RWPE2 (cell line): Measurements from ENCODE around the gene USF2.

Experiments
- ATAC-seq: fragments of 200-7000 bp; cut with Tn5 transposase; 3 replicates; pipeline ENCODE4 v1.9.1; 2021; ENCODE audit warnings: low read depth
- DNase-seq: peaks from one replicate; pipeline ENCODE4 v3.0.0-alpha.2; 2020; ENCODE audit warnings: low spot score
- H3K27ac ChIP-seq: fragments of 450-650 bp; 2 replicates; pipeline ENCODE4 v1.5.1; 2017; ENCODE audit warnings: mild to moderate bottlenecking; ENCODE audit not compliant: poor library complexity, severe bottlenecking
- H3K27me3 ChIP-seq: fragments of 250-450 bp; sonication (Bioruptor Pico); 2 replicates; pipeline ENCODE4 v1.5.1; 2021; ENCODE audit warnings: mild to moderate bottlenecking, moderate library complexity; ENCODE audit not compliant: insufficient read depth, poor library complexity, severe bottlenecking
- H3K36me3 ChIP-seq: fragments of 250-450 bp; sonication (Bioruptor Pico); 2 replicates; pipeline ENCODE4 v1.5.1; 2020; ENCODE audit warnings: low read depth, mild to moderate bottlenecking, moderate library complexity
- H3K4me1 ChIP-seq: fragments of 250-450 bp; sonication (Bioruptor Pico); 2 replicates; pipeline ENCODE4 v1.5.1; 2021; ENCODE audit warnings: mild to moderate bottlenecking, moderate library complexity; ENCODE audit not compliant: insufficient read depth, poor library complexity, severe bottlenecking
- H3K4me3 ChIP-seq: fragments of 250-450 bp; sonication (Bioruptor Pico); 2 replicates; pipeline ENCODE4 v1.5.1; 2021; ENCODE audit warnings: mild to moderate bottlenecking, moderate library complexity; ENCODE audit not compliant: severe bottlenecking
- H3K9me3 ChIP-seq: fragments of 250-450 bp; sonication (Bioruptor Pico); 2 replicates; pipeline ENCODE4 v1.5.1; 2021; ENCODE audit warnings: mild to moderate bottlenecking, moderate library complexity; ENCODE audit not compliant: severe bottlenecking
- CTCF ChIP-seq: fragments of 450-650 bp; IDR thresholded peaks from one replicate; pipeline ENCODE4 v1.5.1; 2017; ENCODE audit warnings: mild to moderate bottlenecking, moderate library complexity; ENCODE audit not compliant: poor library complexity, severe bottlenecking

The USF2 gene

GRCh38 chr19:35274323-35274722 is 5.6 kb downstream of the USF2 start:
- no peak for TF ChIP-seq CTCF
- Histone ChIP-seq H3K4me3 (no peak overlapping the region), H3K27ac (no peak overlapping the region), H3K27me3 (no peaks in the 10 kb centered on the region), H3K4me1 (no peaks in the 10 kb centered on the region), H3K9me3 (no peaks in the 10 kb centered on the region), H3K36me3 (peaks cover 34% of the 10 kb centered on the region)
- ATAC-seq, result no peak
- no peak for DNase-seq

- no peak for ATAC-seq
- peaks cover under 1% of the 10 kb centered on the region for H3K27me3 ChIP-seq
- H3K9me3 ChIP-seq, result no peaks in the 10 kb centered on the region
- H3K36me3 ChIP-seq, result peaks cover 17% of the 10 kb centered on the region
- no peak for TF ChIP-seq CTCF
- H3K27ac ChIP-seq, result no peak overlapping the region
- DNase-seq, result no peak
- no peaks in the 10 kb centered on the region for H3K4me1 ChIP-seq
- H3K4me3 ChIP-seq, result no peak overlapping the region
Observed at GRCh38 chr19:35276706-35277281, 8.0 kb downstream of the USF2 start.

GRCh38 chr19:35278578-35279284 is 10.0 kb downstream of the USF2 start:
- Histone ChIP-seq H3K27ac (no peak overlapping the region), H3K4me3 (no peak overlapping the region), H3K36me3 (peaks cover 7% of the 10 kb centered on the region), H3K4me1 (no peaks in the 10 kb centered on the region), H3K27me3 (peaks cover 17% of the 10 kb centered on the region), H3K9me3 (no peaks in the 10 kb centered on the region)
- no peak for TF ChIP-seq CTCF
- peak; percentile 45 for DNase-seq
- no peak for ATAC-seq

- Histone ChIP-seq H3K27ac (no peak overlapping the region), H3K27me3 (peaks cover 17% of the 10 kb centered on the region), H3K9me3 (no peaks in the 10 kb centered on the region), H3K4me1 (no peaks in the 10 kb centered on the region), H3K4me3 (no peak overlapping the region), H3K36me3 (peaks cover 7% of the 10 kb centered on the region)
- DNase-seq (no peak), ATAC-seq (no peak)
- no peak for TF ChIP-seq CTCF
Observed at GRCh38 chr19:35279374-35279773, 10.6 kb downstream of the USF2 start.
